CD4-positive, CD25-positive, alpha-beta regulatory T cell (primary cell): ENCODE results near the gene BIK. TPM values are rescaled to one million over a fixed set of nuclear protein-coding genes. Genes with fewer than 3 reads are reported as not detected.
A peak's percentile ranks its signal among the peaks of the same experiment; 100 is the strongest.
"Not testable (repeated sequence)": the region's sequence is repeated elsewhere in the genome, so short reads cannot be mapped to it uniquely, and the experiment has no call there.

Experiments
- ATAC-seq, 2 donors: fragments of 150-1000 bp; cut with Tn5 transposase; one replicate each; pipeline ENCODE4 v1.10.0; 2021; ENCODE audit warnings: low read depth in 2 of 2, moderate number of reproducible peaks in 2 of 2, moderate library complexity in 1 of 2
- DNase-seq, 3 donors: peaks; one replicate each; pipeline versions ENCODE4 v3.0.0 to v3.0.0-alpha.2; 2012 to 2022; ENCODE audit warnings: mixed read lengths in 1 of 3
- H3K27ac ChIP-seq: one replicate; pipeline ENCODE4 v1.7.0; 2013; ENCODE audit warnings: mild to moderate bottlenecking, low read length; ENCODE audit not compliant: insufficient read depth, poor library complexity, severe bottlenecking
- H3K27me3 ChIP-seq: one replicate; pipeline ENCODE4 v1.7.0; 2013; ENCODE audit warnings: low read length; ENCODE audit not compliant: control insufficient read depth, insufficient read depth
- H3K36me3 ChIP-seq: one replicate; pipeline ENCODE4 v1.7.0; 2013; ENCODE audit warnings: mild to moderate bottlenecking, low read length, moderate library complexity; ENCODE audit not compliant: control insufficient read depth, insufficient read depth
- H3K4me1 ChIP-seq: 2 replicates; pipeline ENCODE4 v1.7.0; 2013; ENCODE audit warnings: mild to moderate bottlenecking, low read length; ENCODE audit not compliant: insufficient read depth, control insufficient read depth, poor library complexity, severe bottlenecking
- H3K4me3 ChIP-seq: one replicate; pipeline ENCODE4 v1.7.0; 2013; ENCODE audit warnings: low read depth, mild to moderate bottlenecking, low read length, moderate library complexity
- H3K9me3 ChIP-seq, 2 experiments: 1 replicate in 1 of 2; 2 replicates in 1 of 2; pipeline ENCODE4 v1.7.0; 2013; ENCODE audit warnings: low read length in 2 of 2, mild to moderate bottlenecking in 1 of 2, moderate library complexity in 1 of 2; ENCODE audit not compliant: control insufficient read depth in 2 of 2
- H3K27ac Mint-ChIP-seq, 3 donors: one replicate each; pipeline ENCODE4 v1.8.0; 2020 to 2022; ENCODE audit warnings: mild to moderate bottlenecking in 3 of 3, mixed read lengths in 3 of 3, moderate library complexity in 2 of 3
- H3K27me3 Mint-ChIP-seq: one replicate; pipeline ENCODE4 v1.8.0; 2022; ENCODE audit warnings: mild to moderate bottlenecking, mixed read lengths
- H3K36me3 Mint-ChIP-seq: one replicate; pipeline ENCODE4 v1.8.0; 2020; ENCODE audit warnings: mixed read lengths
- H3K4me1 Mint-ChIP-seq, 4 donors: one replicate each; pipeline ENCODE4 v1.8.0; 2020 to 2022; ENCODE audit warnings: mixed read lengths in 4 of 4, mild to moderate bottlenecking in 1 of 4
- H3K4me3 Mint-ChIP-seq, 4 donors: one replicate each; pipeline ENCODE4 v1.8.0; 2020 to 2022; ENCODE audit warnings: mild to moderate bottlenecking in 4 of 4, mixed read lengths in 4 of 4, moderate library complexity in 3 of 4
- H3K9me3 Mint-ChIP-seq, 7 donors: one replicate each; pipeline ENCODE4 v1.8.0; 2020 to 2022; ENCODE audit warnings: mixed read lengths in 7 of 7, mild to moderate bottlenecking in 3 of 7, moderate library complexity in 2 of 7
- polyA plus RNA-seq, 4 donors: library from polyadenylated mRNA; unstranded; fragments of 300-500 nt; fragmentation: Illumina TruSeq; gene quantifications; one replicate each; pipeline ENCODE4 v1.2.3, GENCODE V29; 2021
- total RNA-seq: library from RNA; stranded (reverse); gene quantifications from one replicate; pipeline ENCODE4 v1.2.3, GENCODE V29; 2022

BIK gene
- total and polyA plus RNA-seq, 5 donors from 2014 or later: 1.7 to 10.0 (median 6.4) TPM

DNA sequence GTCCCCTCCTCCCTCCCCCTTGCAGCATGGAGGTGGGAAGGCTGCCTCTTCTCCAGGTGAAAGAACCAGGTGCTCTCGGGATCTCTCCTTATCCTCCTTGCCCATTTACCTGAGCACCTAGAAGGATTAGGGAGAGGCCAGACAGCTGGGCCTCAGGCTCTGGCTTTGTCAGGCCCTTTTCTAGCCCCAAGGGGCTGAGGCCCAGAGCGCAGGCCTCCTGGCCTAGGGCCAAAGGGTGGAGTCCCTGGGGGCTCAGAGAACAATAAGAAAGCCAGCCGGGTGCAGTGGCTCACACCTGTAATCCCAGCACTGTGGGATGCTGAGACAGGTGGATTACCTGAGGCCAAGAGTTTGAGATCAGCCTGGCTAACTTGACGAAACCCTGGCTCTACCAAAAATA, 16.0 kb upstream of the BIK start:
- no peaks in the 10 kb centered on the region for H3K27me3 ChIP-seq
- peaks cover 0 to 8% of the 10 kb centered on the region in 2 experiments for H3K9me3 ChIP-seq
- no peaks in the 10 kb centered on the region for H3K36me3 ChIP-seq
- no peak overlapping the region for H3K27ac ChIP-seq
- Mint-ChIP-seq H3K27me3 (no peaks in the 10 kb centered on the region), H3K9me3 (peaks cover 0 to 4% (median 3%) of the 10 kb centered on the region in 7 donors), H3K4me1 (peaks cover 0 to 6% (median 2%) of the 10 kb centered on the region in 4 donors), H3K36me3 (no peaks in the 10 kb centered on the region), H3K4me3 (peak overlapping the region in 1 of 4 donors; percentile 32), H3K27ac (no peak overlapping the region)
- H3K4me1 ChIP-seq: peaks cover under 1% of the 10 kb centered on the region
- no peak overlapping the region for H3K4me3 ChIP-seq
- no peak for DNase-seq
- no peak for ATAC-seq

GRCh38 chr22:43096420-43096819, 14.1 kb upstream of the BIK start:
- H3K9me3 ChIP-seq: peaks cover 0 to 8% of the 10 kb centered on the region in 2 experiments
- no peaks in the 10 kb centered on the region for H3K36me3 ChIP-seq
- Mint-ChIP-seq H3K9me3 (peaks cover 0 to 4% (median 3%) of the 10 kb centered on the region in 7 donors), H3K27me3 (no peaks in the 10 kb centered on the region), H3K27ac (no peak overlapping the region), H3K4me3 (no peak overlapping the region), H3K36me3 (no peaks in the 10 kb centered on the region), H3K4me1 (no peaks in the 10 kb centered on the region)
- H3K4me3 ChIP-seq: no peak overlapping the region
- ATAC-seq (no peak), DNase-seq (no peak)
- no peaks in the 10 kb centered on the region for H3K27me3 ChIP-seq
- no peaks in the 10 kb centered on the region for H3K4me1 ChIP-seq
- H3K27ac ChIP-seq: no peak overlapping the region

GRCh38 chr22:43098356-43098755, 12.2 kb upstream of the BIK start:
- Mint-ChIP-seq H3K9me3 (peaks cover 0 to 4% (median 3%) of the 10 kb centered on the region in 7 donors), H3K4me1 (peaks cover 0 to under 1% (median 0%) of the 10 kb centered on the region in 4 donors), H3K4me3 (no peak overlapping the region), H3K27ac (no peak overlapping the region), H3K27me3 (no peaks in the 10 kb centered on the region), H3K36me3 (no peaks in the 10 kb centered on the region)
- H3K27ac ChIP-seq: no peak overlapping the region
- ATAC-seq (no peak), DNase-seq (no peak)
- H3K27me3 ChIP-seq: no peaks in the 10 kb centered on the region
- H3K4me3 ChIP-seq: no peak overlapping the region
- no peaks in the 10 kb centered on the region for H3K36me3 ChIP-seq
- no peaks in the 10 kb centered on the region for H3K4me1 ChIP-seq
- peaks cover 0 to 8% of the 10 kb centered on the region in 2 experiments for H3K9me3 ChIP-seq

DNA sequence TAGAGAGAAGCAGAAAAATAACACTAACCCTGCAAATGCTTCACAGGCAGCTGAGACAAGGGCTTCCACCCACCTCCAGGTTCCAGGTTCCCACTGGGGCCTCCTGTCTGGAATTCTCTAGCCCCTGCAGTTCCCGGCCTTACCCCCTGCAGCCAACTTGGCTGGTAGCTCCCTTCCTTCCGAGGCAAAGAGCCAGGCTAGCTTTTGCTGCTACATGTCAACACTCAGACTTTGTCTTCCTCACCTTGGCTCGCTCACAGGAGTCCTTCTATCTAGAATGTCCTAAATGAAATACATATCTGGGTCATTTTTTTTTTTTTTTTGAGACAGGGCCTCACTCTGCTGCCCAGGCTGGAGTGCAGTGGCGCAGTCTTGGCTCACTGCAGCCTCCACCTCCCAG, 11.5 kb upstream of the BIK start:
- H3K4me1 Mint-ChIP-seq: peaks cover 4 to 8% (median 4%) of the 10 kb centered on the region in 4 donors
- H3K27me3 Mint-ChIP-seq: no peaks in the 10 kb centered on the region
- no peak overlapping the region for H3K27ac Mint-ChIP-seq
- no peak overlapping the region for H3K27ac ChIP-seq
- no peak overlapping the region for H3K4me3 ChIP-seq
- DNase-seq (no peak), ATAC-seq (no peak)
- H3K36me3 ChIP-seq: no peaks in the 10 kb centered on the region
- H3K4me1 ChIP-seq: peaks cover 6% of the 10 kb centered on the region
- H3K9me3 Mint-ChIP-seq: peaks cover 0 to 4% (median 3%) of the 10 kb centered on the region in 7 donors
- H3K4me3 Mint-ChIP-seq: no peak overlapping the region
- H3K27me3 ChIP-seq: no peaks in the 10 kb centered on the region
- no peaks in the 10 kb centered on the region for H3K36me3 Mint-ChIP-seq
- H3K9me3 ChIP-seq: peaks cover 0 to 8% of the 10 kb centered on the region in 2 experiments

GRCh38 chr22:43100225-43100624, 10.3 kb upstream of the BIK start:
- no peak overlapping the region for H3K4me3 ChIP-seq
- peaks cover 10% of the 10 kb centered on the region for H3K4me1 ChIP-seq
- Mint-ChIP-seq H3K27ac (peak overlapping the region in 1 of 3 donors; percentile 1), H3K4me3 (no peak overlapping the region), H3K36me3 (no peaks in the 10 kb centered on the region), H3K27me3 (no peaks in the 10 kb centered on the region), H3K4me1 (peaks cover 4 to 14% (median 6%) of the 10 kb centered on the region in 4 donors), H3K9me3 (peaks cover 0 to 4% (median 3%) of the 10 kb centered on the region in 7 donors)
- H3K9me3 ChIP-seq: peaks cover 0 to 8% of the 10 kb centered on the region in 2 experiments
- ATAC-seq (no peak), DNase-seq (no peak)
- H3K27ac ChIP-seq: no peak overlapping the region
- no peaks in the 10 kb centered on the region for H3K36me3 ChIP-seq
- H3K27me3 ChIP-seq: no peaks in the 10 kb centered on the region

DNA sequence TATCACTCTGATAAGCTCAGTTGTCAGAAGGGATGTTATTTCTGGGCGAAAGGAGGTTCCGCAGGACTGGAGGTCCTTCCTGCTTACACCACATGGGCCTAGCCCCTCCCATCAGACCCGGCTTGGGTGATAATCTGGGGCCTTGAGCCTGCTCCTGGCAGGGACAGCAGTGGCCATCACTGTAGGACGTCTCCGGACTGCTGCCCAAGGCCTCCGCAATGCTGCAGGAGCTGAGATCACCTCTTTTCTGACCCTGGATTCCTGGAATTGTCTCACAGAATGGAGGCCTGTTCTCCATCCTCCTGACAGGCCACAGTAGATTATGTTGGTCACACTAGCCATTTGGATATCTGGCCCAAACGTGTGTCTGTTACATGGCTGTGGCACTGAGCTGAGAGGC, 9.2 kb upstream of the BIK start:
- no peak overlapping the region for H3K27ac Mint-ChIP-seq
- no peaks in the 10 kb centered on the region for H3K36me3 Mint-ChIP-seq
- H3K4me3 Mint-ChIP-seq: no peak overlapping the region
- Histone ChIP-seq H3K4me3 (no peak overlapping the region), H3K36me3 (no peaks in the 10 kb centered on the region), H3K4me1 (peaks cover 10% of the 10 kb centered on the region), H3K27me3 (no peaks in the 10 kb centered on the region), H3K9me3 (peaks cover 0 to 7% of the 10 kb centered on the region in 2 experiments), H3K27ac (no peak overlapping the region)
- no peaks in the 10 kb centered on the region for H3K27me3 Mint-ChIP-seq
- no peak for DNase-seq
- H3K9me3 Mint-ChIP-seq: peaks cover 0 to 3% (median 0%) of the 10 kb centered on the region in 7 donors
- ATAC-seq: no peak
- H3K4me1 Mint-ChIP-seq: peaks cover 4 to 14% (median 6%) of the 10 kb centered on the region in 4 donors

DNA sequence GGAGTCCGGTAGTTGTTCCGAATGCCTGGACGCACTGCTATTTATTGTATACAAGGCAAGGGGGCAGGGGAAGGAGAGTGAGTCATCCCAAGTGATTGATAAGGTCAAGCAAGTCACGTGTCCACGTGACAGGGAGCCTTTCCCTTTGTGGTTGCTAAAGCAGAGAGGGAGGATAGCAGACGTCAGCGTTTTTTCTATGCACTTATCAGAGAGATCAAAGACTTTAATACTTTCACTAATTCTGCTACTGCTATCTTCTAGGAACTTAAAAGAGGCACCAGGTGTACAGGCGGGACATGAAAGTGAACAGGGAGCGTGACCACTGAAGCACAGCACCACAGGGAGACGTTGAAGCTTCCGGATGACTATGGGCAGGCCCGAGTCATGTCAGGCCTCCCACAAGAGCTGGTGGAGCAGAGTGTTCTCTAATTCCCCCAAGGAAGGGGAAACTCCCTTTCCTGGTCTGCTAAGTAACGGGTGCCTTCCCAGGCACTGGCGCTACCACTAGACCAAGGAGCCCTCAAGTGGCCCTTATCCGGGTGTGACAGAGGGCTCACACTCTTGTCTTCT, 6.4 kb upstream of the BIK start:
- not testable (repeated sequence) for H3K27me3 ChIP-seq, H3K27me3 Mint-ChIP-seq, H3K9me3 ChIP-seq, H3K9me3 Mint-ChIP-seq, H3K36me3 ChIP-seq, H3K36me3 Mint-ChIP-seq
- peaks cover 4 to 16% (median 6%) of the 10 kb centered on the region in 4 donors for H3K4me1 Mint-ChIP-seq
- H3K27ac ChIP-seq: peak overlapping the region; percentile 14
- ATAC-seq (peak; percentile 73 to 84), DNase-seq (peak in 2 of 3 donors; percentile 25 to 86)
- peak overlapping the region in 1 of 4 donors; percentile 27 for H3K4me3 Mint-ChIP-seq
- peak overlapping the region; percentile 37 for H3K4me3 ChIP-seq
- peak overlapping the region; percentile 57 to 82 (median 67) for H3K27ac Mint-ChIP-seq
- peaks cover 10% of the 10 kb centered on the region for H3K4me1 ChIP-seq

DNA sequence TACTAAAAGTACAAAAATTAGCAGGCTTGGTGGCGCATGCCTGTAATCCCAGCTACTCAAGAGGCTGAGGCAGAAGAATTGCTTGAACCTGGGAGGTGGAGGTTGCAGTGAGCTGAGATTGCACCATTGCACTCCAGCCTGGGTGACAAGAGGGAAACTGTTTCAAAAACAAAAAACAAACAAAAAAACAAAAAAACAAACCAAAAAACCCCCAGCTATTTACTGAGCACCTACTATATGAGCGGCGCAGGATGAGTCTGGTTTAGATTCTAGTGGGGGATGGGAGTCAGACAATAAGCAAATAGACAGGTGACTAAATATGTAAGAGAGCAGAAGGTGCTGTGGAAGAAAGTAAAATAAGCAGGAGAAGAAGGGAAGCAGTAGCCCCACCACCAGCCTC, 5.6 kb upstream of the BIK start:
- not testable (repeated sequence) for H3K27me3 ChIP-seq, H3K27ac Mint-ChIP-seq, H3K4me3 ChIP-seq, ATAC-seq, H3K9me3 ChIP-seq, DNase-seq, H3K9me3 Mint-ChIP-seq, H3K36me3 ChIP-seq, H3K4me3 Mint-ChIP-seq, H3K36me3 Mint-ChIP-seq, H3K27me3 Mint-ChIP-seq, H3K27ac ChIP-seq
- peaks cover 11% of the 10 kb centered on the region for H3K4me1 ChIP-seq
- peaks cover 4 to 16% (median 6%) of the 10 kb centered on the region in 4 donors for H3K4me1 Mint-ChIP-seq
